ENCODE data around the gene GLT6D1.

Gene GLT6D1

DNA sequence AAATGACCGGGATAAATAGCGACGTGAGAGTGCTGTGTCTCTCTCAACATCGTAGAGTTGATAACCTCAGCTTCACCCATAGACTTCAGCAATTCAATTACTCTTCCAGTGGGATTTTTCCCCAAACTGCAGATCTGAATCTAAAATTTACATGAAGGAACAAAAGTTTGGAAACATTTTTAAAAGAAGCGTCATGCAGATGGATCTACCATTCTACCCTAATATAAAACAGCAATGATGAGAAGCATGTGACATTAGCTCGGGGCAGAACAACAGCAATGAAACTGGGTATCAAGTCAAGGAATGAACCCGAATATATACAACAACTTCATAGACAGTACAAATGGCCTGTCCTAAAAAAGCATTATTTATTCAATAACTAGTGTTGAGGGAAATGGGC is 18.8 kb downstream of the GLT6D1 start:
- DNase-seq, result no peak

DNA sequence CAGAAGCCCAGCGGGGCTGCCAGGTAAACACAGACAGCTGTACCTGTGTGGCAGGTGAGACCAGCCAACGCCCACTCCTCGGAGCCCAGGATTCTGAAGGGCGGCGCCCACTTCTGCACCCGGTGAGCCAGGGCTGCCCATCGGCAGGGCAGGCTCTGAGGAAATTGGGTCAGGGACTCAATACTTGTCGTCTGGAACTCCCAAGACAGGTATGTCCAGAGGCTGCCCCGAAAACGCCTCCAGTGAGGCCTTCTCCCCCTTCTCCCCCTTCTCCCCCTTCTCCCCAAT is 19.8 kb downstream of the GLT6D1 start:
- DNase-seq, result no peak

DNA sequence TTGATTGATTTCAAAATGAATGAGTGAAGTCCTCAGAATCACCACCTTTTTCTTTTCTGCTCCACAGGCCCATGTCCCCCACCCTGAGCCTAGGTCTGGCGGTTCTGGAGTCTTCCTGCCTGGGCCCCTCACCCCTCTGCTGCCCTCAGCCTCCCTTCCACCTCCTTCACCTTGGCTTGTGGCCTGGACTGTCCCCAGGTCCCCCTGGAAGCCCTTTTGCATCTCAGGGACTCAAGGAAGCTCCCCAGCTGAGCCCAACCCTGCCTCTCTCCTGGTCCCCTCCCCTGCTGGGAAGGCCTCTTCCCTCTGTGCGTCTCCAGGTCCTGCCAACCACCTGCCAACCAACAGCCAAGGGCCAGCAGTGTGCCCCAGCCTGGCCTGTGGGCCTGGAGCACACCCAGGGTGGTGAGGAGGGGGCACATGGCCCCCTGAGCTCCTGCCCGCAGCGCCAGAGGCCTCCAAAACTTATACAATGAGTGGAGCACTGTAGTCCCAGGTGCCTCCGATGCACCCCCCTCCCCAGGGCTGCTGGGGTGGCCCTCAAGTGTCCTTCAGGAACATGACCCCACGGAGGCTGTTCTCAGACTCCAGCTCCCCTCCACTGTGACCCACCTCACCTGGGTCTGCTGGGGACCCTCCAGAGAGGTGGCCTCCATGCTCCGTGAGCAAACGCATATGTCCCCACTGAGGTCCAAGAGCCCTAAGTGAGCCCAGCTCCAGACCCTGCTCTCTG is 20.3 kb downstream of the GLT6D1 start:
- no peak for DNase-seq

DNA sequence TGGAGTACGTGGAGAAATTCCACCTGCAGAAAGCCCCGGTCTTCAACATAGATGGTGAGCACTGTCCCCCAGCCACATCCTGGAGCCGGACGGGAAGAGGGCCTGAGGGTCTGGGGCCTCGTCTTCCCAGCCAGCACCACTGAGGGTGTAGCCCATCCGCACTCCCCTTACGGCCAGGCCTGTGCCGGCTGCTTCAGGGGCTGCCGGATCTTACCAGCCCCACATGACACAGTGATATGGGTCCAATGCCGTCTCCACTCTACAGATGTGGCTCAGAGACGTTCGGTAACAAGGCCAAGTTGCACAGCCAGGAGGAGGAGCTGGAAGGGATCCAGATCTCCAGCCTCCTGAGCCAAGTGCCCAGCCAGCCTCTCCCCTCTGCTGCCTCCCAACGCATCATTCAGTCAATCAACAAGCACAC is 21.3 kb downstream of the GLT6D1 start:
- DNase-seq, result no peak

DNA sequence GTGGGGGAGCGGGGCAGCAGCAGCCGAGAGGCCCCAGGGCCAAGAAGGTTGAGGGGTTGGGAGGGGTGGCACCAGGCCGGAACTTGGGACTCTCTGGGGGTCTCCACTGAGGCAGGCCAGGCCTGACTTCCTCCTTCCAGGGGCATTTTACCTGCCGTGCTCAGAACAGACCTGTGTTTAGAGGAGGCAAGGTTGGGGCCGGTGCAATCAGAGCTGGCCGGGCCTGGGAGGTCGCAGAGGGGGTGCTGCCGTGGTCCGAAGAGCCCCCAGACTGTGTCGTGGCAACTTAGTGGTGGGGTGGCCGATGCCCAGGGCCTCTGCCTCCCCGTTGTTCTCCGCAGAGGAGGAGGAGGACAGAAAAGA is 21.8 kb downstream of the GLT6D1 start:
- DNase-seq, result no peak

GRCh38 chr9:135616619-135617537 is 22.5 kb downstream of the GLT6D1 start:
- no peak for DNase-seq

GRCh38 chr9:135615666-135616618 is 23.4 kb downstream of the GLT6D1 start:
- DNase-seq, result no peak

DNA sequence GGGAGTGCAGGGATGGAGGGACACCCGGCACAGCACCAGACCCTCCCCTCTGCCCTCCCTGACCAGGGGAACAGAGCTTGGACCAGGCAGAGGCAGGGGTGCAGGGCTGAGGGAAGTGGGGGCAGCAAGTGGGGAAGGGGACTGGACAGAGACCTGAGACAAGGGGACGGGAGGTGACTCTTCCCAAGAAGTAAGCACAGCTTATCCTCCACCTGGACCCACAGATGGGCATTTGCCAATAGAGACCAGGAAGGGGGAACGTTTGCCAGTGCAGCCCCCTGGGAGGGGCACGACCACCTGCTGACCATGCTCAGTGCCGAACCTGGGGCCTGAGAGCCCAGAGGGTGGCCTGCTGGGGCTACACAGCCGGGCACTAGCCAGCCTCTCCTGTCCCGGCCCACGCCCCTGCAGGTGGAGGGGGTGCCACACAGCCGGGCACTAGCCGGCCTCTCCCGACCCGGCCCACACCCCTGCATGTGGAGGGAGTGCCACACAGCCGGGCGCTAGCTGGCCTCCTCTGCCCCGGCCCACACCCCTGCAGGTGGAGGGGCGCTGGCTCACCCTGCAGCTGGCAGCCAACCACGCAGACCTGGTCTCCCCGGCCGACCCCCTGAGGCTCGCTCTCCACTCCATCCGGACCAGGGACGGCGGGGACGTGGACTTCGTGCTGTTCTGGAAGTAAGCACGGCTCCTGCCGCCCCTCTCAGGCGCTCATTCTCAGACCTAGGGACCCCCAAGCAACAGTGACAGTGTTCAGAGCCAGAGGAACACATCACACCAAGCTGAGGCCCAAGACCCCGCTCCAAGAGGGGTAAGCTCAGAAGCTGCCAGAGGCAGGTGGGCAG is 24.3 kb downstream of the GLT6D1 start:
- no peak for DNase-seq

- no peak for DNase-seq
These were observed 25.2 kb downstream of the GLT6D1 start for GRCh38 chr9:135613946-135614805.

DNA sequence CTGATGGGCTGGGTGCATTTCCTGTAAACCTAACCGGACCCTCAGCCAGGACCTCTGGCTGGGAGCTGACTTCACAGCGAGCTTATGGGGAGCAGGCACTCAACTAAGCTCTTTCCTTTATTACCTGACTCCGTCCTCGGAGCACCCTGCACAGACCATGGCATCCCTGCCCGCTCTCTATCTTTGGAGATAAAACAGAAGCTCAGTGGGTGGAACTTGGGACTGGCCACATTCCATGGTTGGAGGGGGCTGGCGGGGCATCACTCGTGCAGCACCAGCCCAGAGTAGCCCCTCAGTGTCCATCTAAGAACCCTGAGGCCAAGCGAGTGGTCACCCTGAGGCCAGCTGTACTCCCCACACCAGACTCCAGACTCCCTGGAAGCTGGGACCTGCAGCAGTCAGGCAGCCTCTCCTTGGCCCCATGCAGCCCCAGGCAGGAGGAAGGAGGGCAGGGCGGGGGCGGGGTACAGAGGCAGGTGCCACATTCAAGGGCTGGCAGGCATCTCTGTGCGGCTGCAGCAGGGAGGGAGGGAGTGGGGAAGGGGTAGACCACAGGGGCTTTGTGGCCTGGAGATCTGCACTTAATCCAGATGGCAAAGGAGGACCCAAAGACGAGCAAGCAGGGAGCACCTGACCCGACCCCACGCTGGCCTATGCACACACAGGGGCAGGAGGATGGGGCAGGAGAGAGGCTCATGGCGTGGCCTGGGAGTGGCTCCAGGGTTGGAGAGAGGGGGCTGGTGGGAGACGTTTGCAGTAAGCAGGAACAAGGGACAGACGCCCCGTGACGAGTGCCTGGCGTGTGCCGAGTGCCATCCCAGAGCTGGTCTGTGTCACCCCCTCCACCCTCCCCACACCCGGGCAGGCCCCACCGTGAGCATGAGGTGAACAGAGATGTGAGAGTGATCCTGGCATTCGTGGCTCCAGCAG is 26.1 kb downstream of the GLT6D1 start:
- no peak for DNase-seq

DNA sequence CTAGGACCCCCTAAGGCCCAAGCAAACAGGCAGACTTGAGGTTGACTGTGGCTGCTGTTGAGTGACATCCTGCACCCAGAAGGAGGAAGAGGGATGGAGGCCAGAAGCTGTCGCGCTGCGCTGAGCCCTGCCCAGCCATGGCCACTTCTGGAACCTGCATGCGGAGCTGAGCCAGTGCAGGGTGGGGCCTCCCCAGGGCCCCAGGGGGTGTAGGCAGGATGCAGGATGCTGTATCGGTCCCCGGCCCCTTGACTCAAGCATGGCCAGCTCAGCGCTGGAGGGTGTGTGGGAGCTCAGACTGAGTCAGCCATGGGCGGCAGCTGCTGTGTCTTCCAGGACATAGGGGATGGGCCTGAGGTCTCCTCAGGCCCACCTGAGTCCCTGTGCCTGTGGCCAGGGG is 26.9 kb downstream of the GLT6D1 start:
- no peak for DNase-seq

GRCh38 chr9:135611875-135612209 is 27.5 kb downstream of the GLT6D1 start:
- no peak for DNase-seq

- DNase-seq, result no peak
These were observed 28.0 kb downstream of the GLT6D1 start for GRCh38 chr9:135611142-135611874.

GRCh38 chr9:135610290-135611141 is 28.8 kb downstream of the GLT6D1 start:
- DNase-seq, result no peak

- DNase-seq, result no peak
These were observed 29.9 kb downstream of the GLT6D1 start for GRCh38 chr9:135609366-135609955.

DNA sequence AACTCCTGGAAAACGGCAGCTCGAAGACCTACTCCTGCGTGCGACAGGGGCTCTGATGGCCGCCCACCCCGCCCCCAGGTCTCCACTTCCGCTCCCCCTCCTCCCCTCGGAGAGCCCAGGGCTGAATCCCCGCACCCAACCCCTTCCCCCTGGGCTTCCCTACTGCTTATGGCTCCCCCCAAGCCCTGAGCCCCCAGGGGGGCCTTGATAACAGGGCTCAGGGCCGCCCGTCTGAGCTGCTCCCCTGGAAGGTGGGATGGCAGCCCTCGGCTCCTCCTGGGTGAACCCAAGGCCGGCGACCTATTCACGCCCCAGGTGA is 30.4 kb downstream of the GLT6D1 start:
- no peak for DNase-seq

DNA sequence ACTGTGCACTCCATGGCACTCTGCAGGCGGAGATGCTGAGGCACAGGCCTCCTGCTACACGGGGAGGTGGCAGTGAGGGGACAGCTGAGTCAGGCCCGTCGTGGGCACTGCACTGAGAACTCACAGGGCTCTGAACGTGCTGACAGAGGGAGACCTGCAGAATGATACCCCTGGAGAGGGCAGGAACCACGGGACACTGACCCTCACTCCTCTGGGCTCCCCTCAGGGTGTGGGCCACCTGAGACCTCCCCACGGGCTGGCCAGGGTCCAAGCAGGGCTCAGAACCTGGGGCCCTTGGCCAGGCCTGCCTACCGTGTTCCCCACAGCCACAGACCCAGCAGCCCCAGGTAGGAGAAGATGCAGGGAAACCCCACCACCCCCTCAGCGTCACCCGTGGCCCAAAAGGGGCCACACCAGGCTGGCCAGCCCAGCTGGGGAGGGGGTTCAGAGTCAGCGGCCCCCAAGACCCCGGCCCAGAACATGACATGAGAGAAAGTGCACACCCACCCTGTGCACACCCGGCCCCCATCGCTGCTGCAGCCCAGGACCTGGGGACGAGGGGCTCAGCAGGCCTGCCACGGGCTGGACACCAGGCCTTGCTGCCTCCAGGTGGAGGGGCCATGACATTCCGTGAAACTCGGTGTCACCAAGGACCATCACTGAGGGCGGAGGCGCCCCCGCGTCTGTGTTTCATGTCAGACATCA is 30.9 kb downstream of the GLT6D1 start:
- DNase-seq, result no peak
